ENCODE results near the gene RPP21.

Gene RPP21

GRCh38 chr6:30391240-30391639, 46.3 kb downstream of the RPP21 start:
- no peak for DNase-seq

GRCh38 chr6:30394139-30394538, 49.2 kb downstream of the RPP21 start:
- no peak for DNase-seq

All from activated naive CD4-positive, alpha-beta T cell (primary cell).